ENCODE measurements around the gene GAS2L1.

- TF ChIP-seq POLR2A (IDR thresholded peaks at IDR 0.05) (no peak), CTCF (IDR thresholded peaks at IDR 0.05) (no peak)
Measured at GRCh38 chr22:29329581-29329980, 23.1 kb downstream of the GAS2L1 start.
